Endothelial cell of umbilical vein (primary cell): ENCODE measurements around the gene TRABD. TPM values are rescaled to one million over a fixed set of nuclear protein-coding genes. Genes with fewer than 3 reads are reported as not detected.

ENCODE experiments used
- BruUV-seq: library from RNA; stranded (reverse); fragments of 400-500 nt; replicated peaks from 2 replicates; lab custom pipeline; 2021; lab: Mats Ljungman, UMichigan
- CTCF ChIA-PET: fragments of 300-600, 350-600 bp; sonication (Branson Sonifier 250); formaldehyde crosslinking; loops from one replicate; lab custom pipeline; 2021; ENCODE audit warnings: antibody characterized with exemption, inconsistent platforms; lab: Charles Lee
- POLR2A ChIA-PET: fragments of 300-600, 350-600 bp; sonication (Branson Sonifier 250); formaldehyde crosslinking; loops from one replicate; lab custom pipeline; 2021; ENCODE audit warnings: antibody characterized with exemption, inconsistent platforms; lab: Charles Lee
- DNase-seq: peaks from one replicate; pipeline ENCODE4 v3.0.0-alpha.2; 2011; ENCODE audit warnings: low read depth, low spot score
- FAIRE-seq: peaks from 2 replicates; lab custom pipeline; 2011; peaks lifted over from hg19 to GRCh38; lab: Jason Lieb, UNC
- H2AFZ ChIP-seq: 2 replicates; pipeline ENCODE4 v1.6.0; 2012; ENCODE audit warnings: low read depth, low read length, control low read depth, inconsistent platforms
- H3K27ac ChIP-seq: 2 replicates; pipeline ENCODE4 v1.5.1; 2011; ENCODE audit warnings: low read depth, mild to moderate bottlenecking, control low read depth, low read length, moderate library complexity; ENCODE audit not compliant: insufficient read depth
- H3K27me3 ChIP-seq, 2 experiments: 2 replicates each; pipeline versions ENCODE4 v1.6.0 to v1.6.1; 2011; ENCODE audit warnings: low read length in 2 of 2, mixed read lengths in 1 of 2; ENCODE audit not compliant: control insufficient read depth in 2 of 2, insufficient read depth in 2 of 2
- H3K36me3 ChIP-seq, 2 experiments: 2 replicates in 1 of 2; 3 replicates in 1 of 2; pipeline ENCODE4 v1.5.1; 2011; ENCODE audit warnings: low read length in 2 of 2, mild to moderate bottlenecking in 1 of 2, moderate library complexity in 1 of 2; ENCODE audit not compliant: control insufficient read depth in 2 of 2, insufficient read depth in 2 of 2; ENCODE audit errors: extremely low read depth in 1 of 2
- H3K4me1 ChIP-seq: 3 replicates; pipeline ENCODE4 v1.5.1; 2011; ENCODE audit warnings: mild to moderate bottlenecking, low read length; ENCODE audit not compliant: control insufficient read depth, insufficient read depth; ENCODE audit errors: extremely low read depth
- H3K4me2 ChIP-seq: 2 replicates; pipeline ENCODE4 v1.6.1; 2011; ENCODE audit warnings: low read length, control low read depth, mixed read lengths; ENCODE audit not compliant: insufficient read depth
- H3K4me3 ChIP-seq, 3 experiments: fragments of 200-600 bp in 1 of 3; sonication (generic), shearing (Covaris generic) in 1 of 3; replicated peaks in 1 of 3; 2 replicates each; pipeline ENCODE4 v1.5.1; 2011 to 2016; ENCODE audit warnings: control low read depth in 3 of 3, low read length in 3 of 3, mild to moderate bottlenecking in 2 of 3, inconsistent platforms in 1 of 3, low read depth in 1 of 3, moderate library complexity in 1 of 3; ENCODE audit not compliant: insufficient read depth in 1 of 3
- H3K79me2 ChIP-seq: 2 replicates; pipeline ENCODE4 v1.6.0; 2012; ENCODE audit warnings: low read length, inconsistent platforms; ENCODE audit not compliant: control insufficient read depth, insufficient read depth
- H3K9ac ChIP-seq: replicated peaks from 2 replicates; pipeline ENCODE3; 2011; ENCODE audit warnings: low read length, control low read depth; ENCODE audit not compliant: insufficient read depth; ENCODE audit errors: extremely low read depth
- H3K9me1 ChIP-seq: replicated peaks from 3 replicates; pipeline ENCODE4 v1.6.0; 2011; ENCODE audit warnings: mild to moderate bottlenecking, low read length; ENCODE audit not compliant: control insufficient read depth, insufficient read depth; ENCODE audit errors: extremely low read depth
- H3K9me3 ChIP-seq: replicated peaks from 2 replicates; pipeline ENCODE4 v1.5.1; 2012; ENCODE audit warnings: low read length, inconsistent platforms; ENCODE audit not compliant: control insufficient read depth, insufficient read depth
- H4K20me1 ChIP-seq: replicated peaks from 2 replicates; pipeline ENCODE3; 2011; ENCODE audit warnings: mild to moderate bottlenecking, low read length; ENCODE audit not compliant: control insufficient read depth, insufficient read depth; ENCODE audit errors: extremely low read depth
- CTCF ChIP-seq, 2 donors: IDR thresholded peaks; 1 replicate in 1 of 2; 2 replicates in 1 of 2; pipeline ENCODE4 v1.5.1; 2011; ENCODE audit warnings: low read length in 2 of 2, mild to moderate bottlenecking in 2 of 2, moderate library complexity in 2 of 2, control low read depth in 1 of 2, inconsistent platforms in 1 of 2, low read depth in 1 of 2; ENCODE audit not compliant: insufficient read depth in 1 of 2; ENCODE audit errors: extremely low read depth in 1 of 2
- EZH2 ChIP-seq: IDR thresholded peaks from 2 replicates; pipeline ENCODE4 v1.6.1; 2012; ENCODE audit warnings: borderline replicate concordance, low read depth, mild to moderate bottlenecking, moderate library complexity, low read length, inconsistent platforms; ENCODE audit not compliant: severe bottlenecking
- GATA2 ChIP-seq: IDR thresholded peaks from 2 replicates; pipeline ENCODE4 v1.7.0; 2011; ENCODE audit warnings: low read depth, mild to moderate bottlenecking, moderate library complexity, mixed read lengths, low read length; ENCODE audit not compliant: insufficient read length, insufficient read depth
- JUN ChIP-seq: IDR thresholded peaks from 2 replicates; pipeline ENCODE4 v1.6.1; 2011; ENCODE audit warnings: borderline replicate concordance, low read depth; ENCODE audit not compliant: insufficient read length, insufficient read depth
- MAX ChIP-seq: IDR thresholded peaks from 2 replicates; pipeline ENCODE4 v1.6.1; 2011; ENCODE audit not compliant: insufficient read depth, insufficient read length
- MYC ChIP-seq: IDR thresholded peaks from one replicate; pipeline ENCODE4 v1.6.1; 2011; ENCODE audit warnings: mild to moderate bottlenecking, low read depth, low read length
- POLR2A ChIP-seq: IDR thresholded peaks from 2 replicates; pipeline ENCODE4 v1.6.1; 2012; ENCODE audit warnings: low read depth, mild to moderate bottlenecking, control low read depth, low read length
- POLR2AphosphoS5 ChIP-seq: IDR thresholded peaks from 2 replicates; pipeline ENCODE4 v1.6.1; 2012; ENCODE audit warnings: low read depth, mild to moderate bottlenecking, control low read depth, low read length, moderate library complexity; ENCODE audit not compliant: insufficient read depth
- dilution Hi-C: fragments of 300-500 bp; cut with MboI; formaldehyde crosslinking; loops from one replicate; pipeline ENCODE4 v1.15.0; 2019; ENCODE audit warnings: low sequenced_read_pairs; ENCODE audit not compliant: extremely low pct_ligation_motif_present
- intact Hi-C: fragments of 100-400 bp; cut with micrococcal nuclease; formaldehyde crosslinking; loops from one replicate; pipeline ENCODE4 v1.10.0; 2022
- polyA plus RNA-seq, 4 experiments: library from polyadenylated mRNA; depleted of rRNA in 3 of 4; stranded (reverse) in 3 of 4; unstranded in 1 of 4; fragments of >200 nt; gene quantifications; 2 replicates each; pipeline versions ENCODE4 v1.2.1 to v1.2.3, GENCODE V29; 2011 to 2012; ENCODE audit warnings: missing spikeins in 1 of 4
- total RNA-seq: library from RNA; stranded (reverse); gene quantifications from 2 replicates; pipeline ENCODE4 v1.2.3, GENCODE V29; 2021

Gene TRABD
- total and polyA plus RNA-seq, 2 donors (not counting 3 experiments of a cell fraction or from before 2014, with no cell fraction given) = 46.8 to 48.4 TPM

GRCh38 chr22:50215297-50216054 lies 29.8 kb downstream of the TRABD start:
- FAIRE-seq = no peak
- TF ChIP-seq POLR2AphosphoS5 (no peak), MYC (no peak), JUN (no peak), MAX (no peak), POLR2A (no peak), GATA2 (no peak), EZH2 (no peak), CTCF (IDR thresholded peaks at IDR 0.05; ENCODE audit: extremely low read depth in 1 of 2, insufficient read depth in 1 of 2, low read depth in 1 of 2, low read length in 2 of 2) (no peak)
- Histone ChIP-seq H3K79me2 (peaks cover 21% of the 10 kb centered on the region), H3K9ac (no peak overlapping the region), H3K4me2 (no peak overlapping the region), H2AFZ (no peak overlapping the region), H3K27ac (no peak overlapping the region), H3K9me3 (no peaks in the 10 kb centered on the region), H3K9me1 (no peaks in the 10 kb centered on the region), H3K4me3 (no peak overlapping the region), H3K27me3 (no peaks in the 10 kb centered on the region), H3K4me1 (no peaks in the 10 kb centered on the region), H4K20me1 (no peaks in the 10 kb centered on the region), H3K36me3 (peaks cover 26 to 55% of the 10 kb centered on the region in 2 experiments)
- intact Hi-C loops = no loop called here
- ChIA-PET CTCF (interaction anchor here (2.1 kb wide), 1 partner anchor 8 kb away, joined by 5 read pairs; no protein-coding TSS in a partner anchor), POLR2A (interaction anchor here (0.7 kb wide), 1 partner anchor 445 kb away, joined by 9 read pairs; no protein-coding TSS in a partner anchor)
- no TSS peak for BruUV-seq
- dilution Hi-C loops = no loop called here
- DNase-seq = no peak
